ENCODE results near the gene QRFP. TPM values are rescaled to one million over a fixed set of nuclear protein-coding genes. Genes with fewer than 3 reads are reported as not detected.
"Not testable (repeated sequence)": the region's sequence is repeated elsewhere in the genome, so short reads cannot be mapped to it uniquely, and the experiment has no call there.

Gene QRFP
- total and polyA plus RNA-seq, 5 donors, result 0.05 TPM; not detected in 4

GRCh38 chr9:130856474-130856873, 40.1 kb downstream of the QRFP start:
- intact Hi-C loops (cut with DNase I), result loop anchor here in 1 of 4 donors (10.0 kb wide), 1 partner anchor 82 kb away; no protein-coding TSS in a partner anchor
- WGBS, result 81% methylated on average over 8 of the region's 8 CpGs
- Histone ChIP-seq H3K9me3 (ENCODE audit: control insufficient read depth, low read length) (no peaks in the 10 kb centered on the region), H3K27ac (ENCODE audit: low read length) (no peak overlapping the region), H3K4me3 (ENCODE audit: low read length) (no peak overlapping the region), H3K27me3 (ENCODE audit: control insufficient read depth, insufficient read depth) (no peaks in the 10 kb centered on the region), H3K4me1 (ENCODE audit: control insufficient read depth, insufficient read depth, low read length) (peaks cover 12% of the 10 kb centered on the region)
- no peak for ATAC-seq
- no peak for DNase-seq

GRCh38 chr9:130854835-130855234, 41.8 kb downstream of the QRFP start:
- no peaks in the 10 kb centered on the region for H3K27me3 ChIP-seq (ENCODE audit: control insufficient read depth, insufficient read depth)
- H3K4me3 ChIP-seq (ENCODE audit: low read length), result no peak overlapping the region
- intact Hi-C loops (cut with DNase I), result loop anchor here in 1 of 4 donors (10.0 kb wide), 1 partner anchor 80 kb away; no protein-coding TSS in a partner anchor
- H3K27ac ChIP-seq (ENCODE audit: low read length), result no peak overlapping the region
- ATAC-seq, result no peak
- no peak for DNase-seq
- H3K9me3 ChIP-seq (ENCODE audit: control insufficient read depth, low read length), result no peaks in the 10 kb centered on the region
- H3K4me1 ChIP-seq (ENCODE audit: control insufficient read depth, insufficient read depth, low read length), result peaks cover 10% of the 10 kb centered on the region
- WGBS, result 94% methylated on average over 9 of the region's 9 CpGs

DNA sequence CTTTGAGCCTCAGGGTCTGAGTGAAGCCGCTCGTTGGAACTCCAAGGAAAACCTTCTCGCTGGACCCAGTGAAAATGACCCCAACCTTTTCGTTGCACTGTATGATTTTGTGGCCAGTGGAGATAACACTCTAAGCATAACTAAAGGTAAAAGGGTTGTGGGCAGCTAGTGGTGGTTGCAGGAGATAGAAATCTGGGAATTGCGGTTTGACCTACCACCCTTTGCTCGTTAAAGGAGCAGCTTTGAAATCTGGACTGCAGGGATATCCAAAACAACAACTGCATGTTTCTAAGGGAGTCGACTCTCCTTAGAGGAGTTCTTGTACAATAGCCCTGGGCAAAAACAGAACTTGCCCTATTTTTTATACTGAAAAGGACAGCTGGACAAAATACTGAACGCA, 42.5 kb downstream of the QRFP start:
- H3K4me1 ChIP-seq (ENCODE audit: control insufficient read depth, insufficient read depth, low read length), result peaks cover 6% of the 10 kb centered on the region
- intact Hi-C loops (cut with DNase I), result loop anchor here in 1 of 4 donors (10.0 kb wide), 1 partner anchor 79 kb away; no protein-coding TSS in a partner anchor

GRCh38 chr9:130852801-130853200, 43.8 kb downstream of the QRFP start:
- H3K27ac ChIP-seq (ENCODE audit: low read length), result no peak overlapping the region
- intact Hi-C loops (cut with DNase I), result loop anchor here in 1 of 4 donors (10.0 kb wide), 1 partner anchor 78 kb away; no protein-coding TSS in a partner anchor
- no peaks in the 10 kb centered on the region for H3K27me3 ChIP-seq (ENCODE audit: control insufficient read depth, insufficient read depth)
- no peaks in the 10 kb centered on the region for H3K9me3 ChIP-seq (ENCODE audit: control insufficient read depth, low read length)
- DNase-seq (no peak), ATAC-seq (no peak)
- H3K4me3 ChIP-seq (ENCODE audit: low read length), result no peak overlapping the region
- H3K4me1 ChIP-seq (ENCODE audit: control insufficient read depth, insufficient read depth, low read length), result peaks cover 4% of the 10 kb centered on the region
- WGBS, result 78% methylated on average over 7 of the region's 7 CpGs

More for the DNA sequence above, 42.5 kb downstream of the QRFP start:
- ATAC-seq (no peak), DNase-seq (no peak)
- Histone ChIP-seq H3K27me3 (ENCODE audit: control insufficient read depth, insufficient read depth) (no peaks in the 10 kb centered on the region), H3K27ac (ENCODE audit: low read length) (no peak overlapping the region), H3K4me3 (ENCODE audit: low read length) (no peak overlapping the region), H3K9me3 (ENCODE audit: control insufficient read depth, low read length) (no peaks in the 10 kb centered on the region)
- 81% methylated on average over 8 of the region's 8 CpGs for WGBS

GRCh38 chr9:130849356-130849755, 47.3 kb downstream of the QRFP start:
- intact Hi-C loops (cut with DNase I), result no loop called here
- WGBS, result 90% methylated on average over 9 of the region's 9 CpGs
- DNase-seq, result no peak

DNA sequence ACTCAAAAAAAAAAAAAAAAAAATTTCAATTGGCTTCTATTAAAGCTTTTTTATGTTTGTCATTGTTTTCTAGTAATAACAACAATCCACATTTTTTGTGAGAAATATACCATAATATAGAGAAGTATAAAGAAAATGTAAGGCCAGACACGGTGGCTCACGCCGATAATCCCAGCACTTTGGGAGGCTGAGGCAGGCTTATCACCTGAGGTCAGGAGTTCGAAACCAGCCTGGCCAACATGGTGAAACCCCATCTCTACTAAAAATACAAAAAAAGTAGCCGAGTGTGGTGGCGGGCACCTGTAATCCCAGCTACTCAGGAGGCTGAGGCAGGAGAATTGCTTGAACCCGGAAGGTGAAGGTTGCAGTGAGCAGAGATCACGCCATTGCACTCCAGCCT, 48.1 kb downstream of the QRFP start:
- H3K4me3 ChIP-seq (ENCODE audit: low read length); ATAC-seq; DNase-seq; intact Hi-C loops (cut with DNase I); H3K27me3 ChIP-seq (ENCODE audit: control insufficient read depth, insufficient read depth); H3K9me3 ChIP-seq (ENCODE audit: control insufficient read depth, low read length): not testable (repeated sequence)
- H3K27ac ChIP-seq (ENCODE audit: low read length), result peak overlapping the region; percentile 46
- 96% methylated on average over 8 of the region's 8 CpGs for WGBS
- H3K4me1 ChIP-seq (ENCODE audit: control insufficient read depth, insufficient read depth, low read length), result peaks cover 23% of the 10 kb centered on the region

More at GRCh38 chr9:130849356-130849755, 47.3 kb downstream of the QRFP start:
- ATAC-seq, result no peak
- Histone ChIP-seq H3K27me3 (ENCODE audit: control insufficient read depth, insufficient read depth) (no peaks in the 10 kb centered on the region), H3K4me1 (ENCODE audit: control insufficient read depth, insufficient read depth, low read length) (peaks cover 15% of the 10 kb centered on the region), H3K27ac (ENCODE audit: low read length) (no peak overlapping the region), H3K4me3 (ENCODE audit: low read length) (no peak overlapping the region), H3K9me3 (ENCODE audit: control insufficient read depth, low read length) (no peaks in the 10 kb centered on the region)

GRCh38 chr9:130847306-130848217, 49.0 kb downstream of the QRFP start:
- Histone ChIP-seq H3K4me3 (ENCODE audit: low read length) (no peak overlapping the region), H3K4me1 (ENCODE audit: control insufficient read depth, insufficient read depth, low read length) (peaks cover 29% of the 10 kb centered on the region), H3K27me3 (ENCODE audit: control insufficient read depth, insufficient read depth) (no peaks in the 10 kb centered on the region), H3K9me3 (ENCODE audit: control insufficient read depth, low read length) (no peaks in the 10 kb centered on the region), H3K27ac (ENCODE audit: low read length) (peak overlapping the region; percentile 46)
- ATAC-seq, result peak; percentile 93 to 94
- intact Hi-C loops (cut with DNase I), result no loop called here
- peak; percentile 74 to 85 (median 80) for DNase-seq
- 31% methylated on average over 13 of the region's 13 CpGs for WGBS

GRCh38 chr9:130846487-130847305, 49.9 kb downstream of the QRFP start:
- WGBS, result 20% methylated on average over 12 of the region's 12 CpGs
- peak; percentile 55 to 66 for ATAC-seq
- intact Hi-C loops (cut with DNase I), result no loop called here

DNA sequence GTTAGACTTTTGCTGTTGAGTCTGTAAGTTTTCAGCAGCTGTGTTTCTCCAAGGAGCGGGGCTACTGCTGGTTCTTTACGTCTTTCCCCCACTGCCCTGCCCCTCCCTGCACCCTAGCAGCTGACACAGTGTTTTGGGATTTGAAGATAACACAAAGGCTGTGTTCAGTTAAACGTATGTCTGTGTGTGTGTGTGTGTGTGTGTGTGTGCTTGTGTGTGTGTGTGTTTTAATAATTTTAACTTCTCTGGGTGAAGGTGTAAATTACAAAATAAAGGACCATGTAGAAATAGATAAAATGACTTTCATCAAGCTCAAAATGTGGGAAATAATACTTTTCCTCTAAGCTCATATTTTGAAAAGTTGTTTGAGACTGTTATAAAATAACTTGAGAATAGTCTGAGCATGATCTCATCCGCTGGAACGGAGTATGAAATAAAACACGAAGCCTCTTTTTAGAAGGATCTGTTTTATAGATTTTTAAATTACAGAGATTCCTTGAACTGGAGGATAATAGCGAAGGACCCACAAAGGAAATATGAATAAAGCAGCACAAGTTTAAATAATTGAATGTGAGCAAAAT, 50.6 kb downstream of the QRFP start:
- Histone ChIP-seq H3K4me3 (ENCODE audit: low read length) (peak overlapping the region; percentile 3), H3K27me3 (ENCODE audit: control insufficient read depth, insufficient read depth) (no peaks in the 10 kb centered on the region), H3K27ac (ENCODE audit: low read length) (peak overlapping the region; percentile 98), H3K9me3 (ENCODE audit: control insufficient read depth, low read length) (no peaks in the 10 kb centered on the region), H3K4me1 (ENCODE audit: control insufficient read depth, insufficient read depth, low read length) (peaks cover 29% of the 10 kb centered on the region)
- intact Hi-C loops (cut with DNase I), result no loop called here
- peak; percentile 14 to 17 for ATAC-seq
- DNase-seq, result peak in 1 of 3 donors; percentile 69
- WGBS, result 28% methylated on average over 7 of the region's 7 CpGs

More at GRCh38 chr9:130846487-130847305, 49.9 kb downstream of the QRFP start:
- Histone ChIP-seq H3K27ac (ENCODE audit: low read length) (peak overlapping the region; percentile 98), H3K4me1 (ENCODE audit: control insufficient read depth, insufficient read depth, low read length) (peaks cover 29% of the 10 kb centered on the region), H3K27me3 (ENCODE audit: control insufficient read depth, insufficient read depth) (no peaks in the 10 kb centered on the region), H3K4me3 (ENCODE audit: low read length) (peak overlapping the region; percentile 3), H3K9me3 (ENCODE audit: control insufficient read depth, low read length) (no peaks in the 10 kb centered on the region)
- peak; percentile 72 to 87 (median 87) for DNase-seq

- Histone ChIP-seq H3K27me3 (ENCODE audit: control insufficient read depth, insufficient read depth) (no peaks in the 10 kb centered on the region), H3K4me1 (ENCODE audit: control insufficient read depth, insufficient read depth, low read length) (peaks cover 29% of the 10 kb centered on the region), H3K4me3 (ENCODE audit: low read length) (no peak overlapping the region), H3K9me3 (ENCODE audit: control insufficient read depth, low read length) (no peaks in the 10 kb centered on the region), H3K27ac (ENCODE audit: low read length) (peak overlapping the region; percentile 70)
- intact Hi-C loops (cut with DNase I), result no loop called here
- DNase-seq (peak in 2 of 3 donors; percentile 56 to 61), ATAC-seq (no peak)
- WGBS, result 58% methylated on average over 10 of the region's 10 CpGs
Observed at GRCh38 chr9:130845254-130845653, 51.4 kb downstream of the QRFP start.
